Suppressor macrophage treated with lipopolysaccharide for 1 hour (primary cell): ENCODE data around the gene ALPI.

Experiments used
- DNase-seq, 3 donors: peaks; one replicate each; pipeline ENCODE4 v3.0.0-alpha.2; 2020 to 2022

ALPI gene

GRCh38 chr2:232465061-232465460, 9.1 kb downstream of the ALPI start:
- DNase-seq: no peak

- peak; percentile 29 to 80 (median 61) for DNase-seq
Observed at GRCh38 chr2:232466221-232466620, 10.3 kb downstream of the ALPI start.

- no peak for DNase-seq
Observed at GRCh38 chr2:232473467-232473890, 17.5 kb downstream of the ALPI start.

- DNase-seq: no peak
Observed at GRCh38 chr2:232476045-232476444, 20.1 kb downstream of the ALPI start.

GRCh38 chr2:232476791-232477190, 20.8 kb downstream of the ALPI start:
- DNase-seq: no peak

- DNase-seq: no peak
Observed at GRCh38 chr2:232477751-232478510, 22.0 kb downstream of the ALPI start.

GRCh38 chr2:232478571-232479340, 22.8 kb downstream of the ALPI start:
- no peak for DNase-seq

GRCh38 chr2:232479341-232480200, 23.6 kb downstream of the ALPI start:
- DNase-seq: no peak

- DNase-seq: no peak
Observed at GRCh38 chr2:232480201-232481190, 24.5 kb downstream of the ALPI start.

- no peak for DNase-seq
Observed at GRCh38 chr2:232481322-232482140, 25.6 kb downstream of the ALPI start.

GRCh38 chr2:232482301-232483238, 26.6 kb downstream of the ALPI start:
- no peak for DNase-seq

GRCh38 chr2:232483311-232483922, 27.5 kb downstream of the ALPI start:
- no peak for DNase-seq

- DNase-seq: no peak
Observed at GRCh38 chr2:232483923-232484627, 28.1 kb downstream of the ALPI start.

GRCh38 chr2:232484628-232485347, 28.8 kb downstream of the ALPI start:
- DNase-seq: no peak

GRCh38 chr2:232485348-232485756, 29.4 kb downstream of the ALPI start:
- no peak for DNase-seq

GRCh38 chr2:232485757-232486557, 30.0 kb downstream of the ALPI start:
- no peak for DNase-seq
